GM21381 (cell line): ENCODE data around the gene DRAP1.

Source experiments
- ATAC-seq: cut with Tn5 transposase; IDR thresholded peaks from one replicate; pipeline ENCODE4 v1.9.1; 2021; ENCODE audit warnings: mild to moderate bottlenecking, moderate library complexity; ENCODE audit not compliant: unreplicated experiment

The DRAP1 gene

GRCh38 chr11:65919141-65919572 is at the start of gene DRAP1:
DRAP1 (plus strand) TSS chr11:65919426; CDS start chr11:65919502, 76 bp downstream.
- peak; percentile 74 for ATAC-seq

- no peak for ATAC-seq
Measured at GRCh38 chr11:65869643-65870306, 49.5 kb upstream of the DRAP1 start.

- no peak for ATAC-seq
Measured at GRCh38 chr11:65870307-65870658, 48.9 kb upstream of the DRAP1 start.

- ATAC-seq = no peak
Measured at GRCh38 chr11:65870706-65871681, 48.2 kb upstream of the DRAP1 start.

- no peak for ATAC-seq
Measured at GRCh38 chr11:65871811-65872548, 47.2 kb upstream of the DRAP1 start.

GRCh38 chr11:65872586-65873317 is 46.5 kb upstream of the DRAP1 start, which contains the start of gene EFEMP2:
EFEMP2 (minus strand) TSS chr11:65872800; CDS start chr11:65872354, 446 bp downstream.
- no peak for ATAC-seq

- peak; percentile 82 for ATAC-seq
Measured at GRCh38 chr11:65873318-65874156, 45.7 kb upstream of the DRAP1 start.

- ATAC-seq = no peak
Measured at GRCh38 chr11:65879617-65880016, 39.6 kb upstream of the DRAP1 start, which contains the start of gene CTSW. CTSW (plus strand) TSS chr11:65879837; CDS start chr11:65879855, 18 bp downstream.

GRCh38 chr11:65880027-65880426 is 39.2 kb upstream of the DRAP1 start:
- ATAC-seq = no peak

GRCh38 chr11:65880844-65881421 is 38.3 kb upstream of the DRAP1 start:
- ATAC-seq = no peak

- no peak for ATAC-seq
Measured at GRCh38 chr11:65882120-65883057, 36.8 kb upstream of the DRAP1 start.

- ATAC-seq = no peak
Measured at GRCh38 chr11:65883058-65883761, 36.0 kb upstream of the DRAP1 start.

- no peak for ATAC-seq
Measured at GRCh38 chr11:65883786-65884715, 35.2 kb upstream of the DRAP1 start.

- no peak for ATAC-seq
Measured at GRCh38 chr11:65884716-65885092, 34.5 kb upstream of the DRAP1 start.

GRCh38 chr11:65885231-65885630 is 34.0 kb upstream of the DRAP1 start:
- no peak for ATAC-seq

- ATAC-seq = no peak
Measured at GRCh38 chr11:65885808-65886536, 33.3 kb upstream of the DRAP1 start.
